ENCODE measurements around the gene MS4A15.
"Not testable (repeated sequence)": the region's sequence is repeated elsewhere in the genome, so short reads cannot be mapped to it uniquely, and the experiment has no call there.

The MS4A15 gene

GRCh38 chr11:60754887-60755286, 1.8 kb upstream of the MS4A15 start:
- DNase-seq (ENCODE audit: low read depth in 2 of 2): no peak

- no peak for DNase-seq (ENCODE audit: low read depth in 2 of 2)
These were observed 649 bp downstream of the MS4A15 start for GRCh38 chr11:60757231-60757800.

GRCh38 chr11:60758671-60759070, 2.0 kb downstream of the MS4A15 start:
- DNase-seq (ENCODE audit: low read depth in 2 of 2): not testable (repeated sequence)

- not testable (repeated sequence) for DNase-seq (ENCODE audit: low read depth in 2 of 2)
These were observed 3.0 kb downstream of the MS4A15 start for GRCh38 chr11:60759438-60760225.

- DNase-seq (ENCODE audit: low read depth in 2 of 2): no peak
These were observed 4.9 kb downstream of the MS4A15 start for GRCh38 chr11:60761436-60762190.

- no peak for DNase-seq (ENCODE audit: low read depth in 2 of 2)
These were observed 6.4 kb downstream of the MS4A15 start for GRCh38 chr11:60762851-60763691.

- DNase-seq (ENCODE audit: low read depth in 2 of 2): no peak
These were observed 7.2 kb downstream of the MS4A15 start for GRCh38 chr11:60763692-60764369.

GRCh38 chr11:60764879-60765278, 8.2 kb downstream of the MS4A15 start:
- DNase-seq (ENCODE audit: low read depth in 2 of 2): no peak

GRCh38 chr11:60765355-60765754, 8.7 kb downstream of the MS4A15 start:
- no peak for DNase-seq (ENCODE audit: low read depth in 2 of 2)

GRCh38 chr11:60766547-60766946, 9.9 kb downstream of the MS4A15 start:
- DNase-seq (ENCODE audit: low read depth in 2 of 2): no peak

- no peak for DNase-seq (ENCODE audit: low read depth in 2 of 2)
These were observed 10.7 kb downstream of the MS4A15 start for GRCh38 chr11:60767388-60767811.

- no peak for DNase-seq (ENCODE audit: low read depth in 2 of 2)
These were observed 11.5 kb downstream of the MS4A15 start for GRCh38 chr11:60768202-60768601.

- DNase-seq (ENCODE audit: low read depth in 2 of 2): no peak
These were observed 12.6 kb downstream of the MS4A15 start for GRCh38 chr11:60769273-60769672.

GRCh38 chr11:60769811-60770210, 13.1 kb downstream of the MS4A15 start:
- no peak for DNase-seq (ENCODE audit: low read depth in 2 of 2)

GRCh38 chr11:60771146-60771545, 14.5 kb downstream of the MS4A15 start:
- no peak for DNase-seq (ENCODE audit: low read depth in 2 of 2)

GRCh38 chr11:60771879-60772525, 15.3 kb downstream of the MS4A15 start:
- no peak for DNase-seq (ENCODE audit: low read depth in 2 of 2)

GRCh38 chr11:60772666-60773065, 16.0 kb downstream of the MS4A15 start:
- DNase-seq (ENCODE audit: low read depth in 2 of 2): no peak

GRCh38 chr11:60774726-60775125, 18.1 kb downstream of the MS4A15 start:
- no peak for DNase-seq (ENCODE audit: low read depth in 2 of 2)

- peak; percentile 52 to 59 for DNase-seq (ENCODE audit: low read depth in 2 of 2)
These were observed 18.8 kb downstream of the MS4A15 start for GRCh38 chr11:60775420-60775961.

- DNase-seq (ENCODE audit: low read depth in 2 of 2): no peak
These were observed 19.5 kb downstream of the MS4A15 start for GRCh38 chr11:60776167-60776566.
